Measurements from ENCODE around the gene MOB3B.

The MOB3B gene

DNA sequence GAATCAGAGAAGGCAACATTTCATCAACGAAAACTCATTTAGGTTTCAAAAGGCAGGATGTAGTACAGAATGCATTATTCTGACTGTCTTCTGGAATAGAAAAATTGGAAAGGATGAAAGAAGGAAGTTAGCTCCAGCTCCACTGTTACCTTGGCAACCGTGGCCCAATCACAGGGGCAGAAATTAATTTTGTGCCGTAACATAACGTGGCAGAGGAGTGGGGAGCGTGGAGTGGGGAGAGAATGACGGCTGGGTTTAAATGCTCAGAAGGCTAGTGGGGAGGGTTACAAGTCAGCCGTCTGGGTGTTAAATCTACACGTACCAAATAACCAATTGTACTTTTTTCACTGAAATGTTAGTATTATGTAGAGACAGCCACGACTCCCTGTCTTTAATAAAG, 200.3 kb downstream of the MOB3B start:
- DNase-seq: no peak

DNA sequence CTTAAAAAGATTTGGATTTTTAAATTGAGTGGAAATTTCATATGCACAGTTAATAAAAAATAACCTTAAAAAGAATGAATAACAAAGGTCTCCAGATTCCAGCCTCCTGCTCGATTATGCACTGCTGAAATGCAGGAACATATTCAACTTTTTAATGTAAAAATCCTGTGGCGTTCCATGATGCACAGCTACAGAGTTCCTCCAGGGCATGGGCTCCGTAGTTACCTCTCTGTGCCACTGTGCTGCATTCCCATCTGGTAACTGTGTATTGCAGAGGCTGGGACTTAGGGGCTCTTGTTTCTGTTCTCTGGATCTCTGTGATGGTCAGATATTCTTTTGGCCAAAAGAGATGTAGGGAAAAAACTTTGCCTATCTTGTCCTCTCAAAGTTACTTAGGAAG, 201.1 kb downstream of the MOB3B start:
- DNase-seq: no peak

DNA sequence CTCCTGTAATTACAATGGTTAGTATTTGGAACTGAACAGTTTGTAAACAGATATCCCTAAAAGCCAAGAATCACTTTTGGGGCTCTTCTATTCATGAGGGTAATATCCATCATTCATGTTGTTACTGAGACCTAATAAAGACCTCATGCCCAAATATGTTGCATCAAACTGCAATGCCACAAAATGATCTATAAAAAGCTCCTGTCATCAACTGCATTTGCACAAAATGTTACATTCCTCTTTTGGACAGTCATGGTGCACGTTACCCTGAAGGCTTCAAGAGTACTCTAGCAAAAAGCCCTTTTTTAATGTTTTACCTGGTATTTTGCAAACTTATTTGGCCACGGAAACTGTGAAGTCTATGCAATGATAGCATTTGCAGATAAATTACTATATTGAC, 218.4 kb downstream of the MOB3B start:
- DNase-seq: no peak

DNA sequence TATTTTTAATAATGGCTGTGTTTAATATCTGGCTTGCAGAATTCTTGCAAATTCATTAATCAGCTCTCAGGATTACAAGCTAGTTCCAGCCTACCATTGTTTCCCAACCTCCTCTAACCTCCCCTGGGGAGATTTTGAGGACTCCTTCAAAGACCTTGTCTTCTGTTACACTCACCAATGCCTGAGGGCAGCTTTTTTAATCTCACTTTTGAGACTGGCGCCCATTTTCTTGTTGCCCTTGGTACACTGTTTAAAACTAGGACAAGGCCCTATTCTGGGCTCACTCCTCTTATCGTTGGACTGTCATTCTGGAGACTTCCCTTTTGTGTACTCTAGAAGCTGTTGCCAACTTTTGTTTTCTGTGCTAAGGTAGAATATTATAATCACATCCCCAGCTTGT, 219.0 kb downstream of the MOB3B start:
- no peak for DNase-seq

DNA sequence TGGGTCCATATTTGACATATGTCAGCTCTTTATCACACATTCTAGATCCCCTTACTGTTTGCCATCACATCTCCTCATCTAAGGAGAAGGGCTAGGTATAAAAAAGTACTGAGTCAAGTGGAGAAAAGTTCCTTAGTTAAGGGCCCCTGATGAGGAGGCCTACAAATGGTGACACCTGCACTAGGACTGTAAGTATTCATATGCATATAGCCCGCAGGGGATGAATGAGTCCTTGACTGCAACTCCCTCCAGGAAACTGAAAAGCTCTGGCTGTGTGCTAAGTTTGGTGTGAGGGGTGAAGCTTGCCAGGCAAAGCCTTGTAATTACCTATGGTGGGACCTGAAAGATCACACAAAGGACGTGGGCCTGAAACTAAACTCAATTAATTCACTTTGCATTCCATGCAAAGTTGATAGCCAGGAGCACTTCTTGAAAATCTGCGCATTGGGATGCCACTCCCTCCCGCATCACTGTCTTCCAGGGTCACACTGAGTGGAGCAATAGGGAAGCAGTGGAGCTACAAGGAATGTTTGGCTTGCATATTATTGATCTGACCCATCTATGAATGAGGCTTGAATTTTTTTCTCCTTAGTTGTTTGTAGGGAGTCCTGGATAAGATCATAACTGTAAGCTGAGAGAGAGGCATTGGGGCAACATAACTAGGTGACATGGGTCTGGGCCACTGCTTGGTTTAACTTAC, 220.8 kb downstream of the MOB3B start:
- no peak for DNase-seq

DNA sequence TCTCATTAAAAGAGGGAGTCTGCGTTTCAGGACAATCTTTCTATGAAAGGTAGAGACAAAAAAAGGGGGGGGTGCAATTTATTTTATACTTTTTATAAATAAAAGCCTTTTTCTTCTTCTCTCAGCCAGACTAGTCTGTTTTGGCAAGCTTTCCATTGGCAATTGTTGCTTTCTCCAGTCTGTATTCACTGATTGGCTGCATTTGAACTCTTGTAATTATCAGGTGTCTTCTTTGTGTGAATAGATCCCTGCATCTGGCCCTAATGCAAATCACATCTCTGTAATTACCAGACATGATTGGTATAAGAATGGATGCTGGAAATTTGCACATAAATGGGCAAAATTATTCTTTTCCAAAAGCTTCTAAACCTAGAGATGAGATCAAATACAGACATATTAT, 225.1 kb downstream of the MOB3B start:
- no peak for DNase-seq

DNA sequence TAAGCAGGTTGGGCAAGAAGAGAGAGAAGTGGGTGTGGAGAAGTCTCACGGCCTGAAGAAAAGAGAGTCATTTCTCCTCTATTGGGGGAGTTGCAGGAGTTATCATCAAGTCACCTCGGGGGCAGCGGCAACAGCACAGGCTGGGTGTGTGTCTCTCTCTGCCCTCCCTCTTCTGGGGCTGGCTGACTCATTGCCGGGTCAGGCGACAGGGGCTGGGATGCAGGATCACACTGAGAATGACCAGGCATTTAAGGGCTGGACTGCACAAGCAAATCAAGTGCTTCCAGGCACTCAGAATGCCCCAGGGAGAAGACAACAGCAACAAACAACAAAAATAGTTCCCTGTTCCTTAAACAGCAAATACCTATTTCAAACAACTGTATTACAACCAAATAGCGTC, 226.4 kb downstream of the MOB3B start:
- no peak for DNase-seq

DNA sequence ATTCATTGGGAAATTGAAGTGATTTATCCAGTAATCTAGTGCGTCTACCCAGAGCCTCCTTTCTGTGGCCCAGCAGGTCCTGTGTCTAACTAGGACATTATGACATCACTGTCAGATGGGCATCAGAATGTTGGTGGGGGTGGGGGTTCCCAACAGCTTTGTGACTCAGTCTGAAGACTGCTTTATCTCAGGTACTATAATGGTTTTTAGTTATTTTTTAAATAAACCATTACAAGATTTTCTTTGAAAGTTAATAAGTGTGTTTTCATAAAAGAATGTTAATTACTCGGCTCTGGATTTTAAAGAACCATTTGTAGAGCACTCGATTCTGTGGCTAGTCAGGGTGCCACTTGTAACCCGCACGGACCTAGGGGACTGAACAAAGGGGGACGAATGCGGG, 232.6 kb downstream of the MOB3B start, which contains the start of gene EQTN:
Gene EQTN (minus strand): TSS at position 101 of the 400 bp plus-strand sequence. CDS start 95 bp downstream, at position 6.
- DNase-seq: no peak

DNA sequence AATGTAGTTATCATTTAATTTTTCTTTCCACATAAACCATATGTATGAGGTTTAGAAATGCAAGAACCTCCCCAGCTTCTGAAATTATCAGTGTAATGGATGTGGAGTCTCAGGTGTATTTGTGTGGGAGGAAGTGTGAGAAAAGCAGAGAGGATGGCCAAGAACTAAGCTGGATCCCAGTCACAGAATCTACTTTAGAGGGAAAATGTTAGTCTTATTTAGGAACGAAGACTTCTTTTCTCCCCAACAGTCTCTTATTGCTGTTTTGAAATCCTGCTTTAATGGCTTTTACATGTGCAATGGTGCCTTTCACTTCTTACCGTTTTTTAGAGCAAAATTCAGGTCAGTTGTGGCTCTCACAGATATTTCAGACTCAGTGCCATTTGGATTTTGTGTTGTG, 235.6 kb downstream of the MOB3B start:
- DNase-seq: no peak

DNA sequence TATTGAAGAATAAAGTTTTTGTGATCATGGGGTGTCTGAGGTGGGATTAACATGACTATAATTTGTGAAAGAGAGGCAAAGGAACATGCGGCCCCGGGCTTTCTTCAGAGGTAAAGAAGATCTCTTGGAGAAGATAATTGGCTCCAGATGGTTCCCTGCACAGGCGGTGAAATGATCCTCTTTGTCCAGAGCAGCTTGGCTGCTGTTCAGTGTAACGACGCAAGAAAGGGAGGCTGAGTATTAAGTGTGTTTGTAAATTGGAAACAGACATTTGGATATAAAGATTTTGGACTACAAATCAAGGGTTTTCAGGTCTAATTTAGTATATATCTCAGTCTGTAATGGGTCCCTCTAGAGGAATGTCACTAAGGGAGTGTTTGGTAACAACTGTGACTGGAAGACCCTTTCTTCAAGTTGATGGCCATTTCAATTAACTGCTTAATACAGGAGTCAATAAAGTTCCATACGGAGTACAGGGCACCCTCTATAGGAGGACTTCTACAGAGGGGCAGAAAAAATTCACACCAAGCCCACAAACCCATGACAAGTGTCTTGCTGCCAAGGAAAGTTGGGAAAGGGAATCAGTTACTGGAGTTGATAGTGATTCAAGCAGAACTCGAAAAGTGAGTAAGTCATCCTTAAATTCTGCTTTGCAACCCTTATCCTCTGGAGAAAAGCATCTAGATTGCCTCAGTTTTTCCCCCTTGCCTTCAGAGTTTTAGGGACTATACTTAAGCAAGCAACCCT, 236.8 kb downstream of the MOB3B start:
- no peak for DNase-seq

DNA sequence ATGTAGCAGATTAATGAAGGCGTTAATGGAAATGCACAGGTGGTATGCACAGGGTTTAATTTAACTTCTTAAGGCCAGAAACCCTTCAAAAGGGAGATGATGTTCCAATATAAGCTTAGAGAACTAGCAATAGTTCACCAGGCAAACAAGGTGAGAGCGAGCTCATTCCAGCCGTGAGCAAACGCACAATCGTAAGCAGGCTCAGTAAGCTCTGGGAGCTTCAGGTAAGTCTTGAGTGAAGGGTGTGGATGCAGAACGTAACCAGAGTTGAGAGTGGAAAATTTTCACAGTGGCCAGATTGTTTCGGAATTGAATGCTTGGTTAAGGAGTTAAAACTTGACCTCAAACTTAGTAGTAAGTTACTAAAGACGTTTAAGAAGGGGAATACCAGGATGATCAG, 238.3 kb downstream of the MOB3B start:
- DNase-seq: no peak

DNA sequence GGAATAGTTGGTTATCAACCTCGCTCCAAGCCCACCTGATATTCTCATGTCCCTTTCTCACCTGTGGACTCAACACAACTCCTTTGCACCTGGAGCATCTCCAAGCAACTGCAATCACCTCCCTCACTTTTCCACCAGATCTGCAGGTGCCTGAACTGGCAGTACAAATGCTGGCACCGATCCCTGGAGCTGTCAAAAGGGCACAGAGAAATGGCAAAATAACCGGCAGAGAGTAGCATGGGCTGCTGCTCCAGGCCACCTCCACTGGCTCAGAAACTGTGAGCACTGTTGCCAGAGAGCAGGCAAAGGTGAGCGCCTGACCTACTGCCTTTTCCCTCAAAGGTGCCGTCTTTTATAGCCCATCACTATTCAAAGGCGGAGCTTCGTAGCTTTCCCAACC, 247.3 kb downstream of the MOB3B start:
- DNase-seq: no peak

DNA sequence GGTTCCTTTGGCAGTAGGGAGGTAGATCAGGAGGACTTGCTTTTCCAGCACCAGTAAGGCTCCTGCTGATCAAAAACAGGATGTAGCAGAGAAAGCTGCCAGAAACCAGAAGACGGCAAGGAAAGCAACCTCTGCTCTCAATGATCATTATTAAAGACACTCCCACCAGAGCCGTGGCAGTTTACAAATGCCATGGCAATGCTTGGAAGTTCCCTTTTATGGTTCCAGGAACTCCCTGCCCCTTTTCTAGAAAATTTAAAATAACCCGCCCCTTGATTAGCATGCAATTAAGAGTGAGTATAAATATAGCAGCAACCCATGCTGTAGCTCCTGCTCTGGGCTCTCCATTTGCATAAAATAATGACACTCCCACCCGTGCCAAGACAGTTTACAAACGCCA, 248.8 kb downstream of the MOB3B start:
- DNase-seq: no peak

DNA sequence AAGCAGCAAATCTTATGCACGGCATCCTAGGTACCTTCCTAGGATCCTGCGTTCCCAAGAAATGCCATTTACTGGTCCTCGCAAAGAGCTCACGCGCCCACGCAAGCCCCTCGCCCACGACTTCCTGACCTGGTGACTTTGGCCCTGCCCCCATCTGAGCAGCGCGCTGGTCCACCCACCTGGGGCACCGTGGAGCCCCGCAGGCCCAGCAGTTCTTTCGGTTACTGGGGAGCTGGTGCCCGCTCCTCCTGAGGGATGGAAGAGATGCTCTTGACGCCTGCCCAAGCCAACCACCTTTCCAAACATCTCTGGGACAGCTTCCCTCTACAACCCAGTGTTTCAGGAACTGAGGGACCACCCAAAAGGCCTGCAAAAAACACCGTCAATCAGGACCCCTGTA, 249.4 kb downstream of the MOB3B start:
- DNase-seq: no peak

DNA sequence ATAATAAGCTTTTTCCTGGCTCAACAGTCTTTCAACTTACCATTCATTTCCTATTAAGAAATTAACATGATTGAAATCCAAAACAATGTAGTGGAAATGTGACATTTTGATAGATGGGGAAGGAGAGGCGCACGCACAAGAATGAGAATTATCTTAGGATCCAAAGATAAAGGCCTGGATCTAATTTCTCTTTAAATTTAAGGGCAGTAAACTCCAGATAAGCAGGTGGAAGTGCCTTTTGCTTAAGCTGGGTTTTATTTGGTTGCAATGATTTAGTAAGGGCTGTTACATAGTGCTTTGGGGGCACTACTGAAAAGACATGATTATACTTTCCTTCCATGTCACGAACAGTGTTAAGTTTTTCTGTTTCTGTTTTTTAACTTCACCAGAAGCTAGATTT, 250.0 kb downstream of the MOB3B start:
- no peak for DNase-seq

DNA sequence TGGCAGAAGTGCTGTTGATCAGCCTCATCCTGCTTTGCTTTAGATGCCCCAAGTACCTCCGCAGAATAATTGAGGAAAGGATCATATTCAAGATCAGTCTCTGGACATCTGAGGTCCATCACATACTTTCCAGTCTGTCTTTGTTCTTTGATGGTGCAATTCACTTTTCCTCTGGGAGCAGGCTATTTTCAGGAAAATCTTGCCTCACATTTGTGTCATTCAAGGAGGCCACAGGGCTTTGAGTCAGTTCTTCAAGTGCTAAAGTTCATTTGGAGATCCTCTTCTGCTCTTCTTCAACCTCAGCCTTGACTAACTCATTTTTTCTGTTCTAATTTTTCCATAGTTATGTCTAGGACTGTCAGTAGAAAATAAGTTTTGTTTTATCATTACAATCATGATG, 251.2 kb downstream of the MOB3B start:
- no peak for DNase-seq

DNA sequence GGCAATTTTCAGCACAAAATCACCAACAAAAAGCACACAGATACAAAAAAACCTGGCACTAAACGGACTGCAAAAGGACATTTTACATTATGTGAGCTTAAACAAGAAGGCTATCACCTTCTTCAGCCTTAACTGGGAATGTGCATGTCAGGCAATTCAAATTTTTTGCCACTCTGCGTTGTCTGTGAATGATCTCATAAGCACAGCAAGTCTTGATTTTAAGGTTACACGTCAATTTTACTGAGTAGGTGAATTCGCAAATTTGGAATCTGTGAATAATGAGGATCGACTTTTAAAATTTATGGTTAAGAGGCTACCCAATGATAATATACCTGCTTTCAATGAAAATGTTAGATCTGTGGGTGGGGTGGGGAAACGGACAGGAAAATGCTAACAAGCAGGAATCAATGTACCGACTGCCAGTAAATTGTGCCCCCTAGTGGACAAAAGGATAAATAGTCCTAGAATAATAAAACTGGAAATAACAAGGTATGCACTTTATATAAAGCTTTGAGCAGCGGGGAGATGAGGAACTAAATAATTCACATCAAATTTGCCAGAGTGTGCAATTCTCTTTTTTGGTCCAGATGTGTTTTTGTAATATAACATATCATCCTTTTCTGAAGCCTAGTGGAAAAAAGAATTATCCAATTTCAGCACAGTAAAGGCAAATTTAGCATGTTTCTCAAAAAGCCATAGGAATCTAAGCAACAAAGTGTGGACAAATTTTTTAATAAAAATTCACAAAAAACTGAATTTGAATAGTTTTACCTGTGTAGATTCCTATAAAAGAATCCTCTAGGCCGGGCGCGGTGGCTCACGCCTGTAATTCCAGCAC, 253.2 kb downstream of the MOB3B start:
- no peak for DNase-seq

All from SIG-M5 (cell line).